HG02798 (cell line): ENCODE data around the gene TPSB2.
"Not testable (repeated sequence)": the region's sequence is repeated elsewhere in the genome, so short reads cannot be mapped to it uniquely, and the experiment has no call there.

Source experiments
- ATAC-seq: cut with Tn5 transposase; IDR thresholded peaks from one replicate; pipeline ENCODE4 v1.9.1; 2021; ENCODE audit warnings: mild to moderate bottlenecking; ENCODE audit not compliant: unreplicated experiment, poor library complexity

TPSB2 gene

GRCh38 chr16:1243907-1244850, 14.2 kb upstream of the TPSB2 start:
- not testable (repeated sequence) for ATAC-seq

GRCh38 chr16:1243363-1243762, 13.4 kb upstream of the TPSB2 start:
- not testable (repeated sequence) for ATAC-seq

- ATAC-seq = not testable (repeated sequence)
Observed at GRCh38 chr16:1241081-1241480, 11.1 kb upstream of the TPSB2 start.

- not testable (repeated sequence) for ATAC-seq
Observed at GRCh38 chr16:1240436-1240835, 10.5 kb upstream of the TPSB2 start, which contains the start of gene TPSAB1. TSS of gene TPSAB1 (plus strand) at chr16:1240705. CDS start at chr16:1240939, 234 bp downstream.

- not testable (repeated sequence) for ATAC-seq
Observed at GRCh38 chr16:1239575-1239974, 9.6 kb upstream of the TPSB2 start.

GRCh38 chr16:1238909-1239308, 8.9 kb upstream of the TPSB2 start:
- not testable (repeated sequence) for ATAC-seq

- ATAC-seq = no peak
Observed at GRCh38 chr16:1237990-1238389, 8.0 kb upstream of the TPSB2 start.

GRCh38 chr16:1236659-1237058, 6.7 kb upstream of the TPSB2 start:
- ATAC-seq = not testable (repeated sequence)

- ATAC-seq = not testable (repeated sequence)
Observed at GRCh38 chr16:1232049-1232748, 2.2 kb upstream of the TPSB2 start.

- not testable (repeated sequence) for ATAC-seq
Observed at GRCh38 chr16:1231301-1231700, 1.3 kb upstream of the TPSB2 start.

GRCh38 chr16:1230471-1231212, 658 bp upstream of the TPSB2 start:
- not testable (repeated sequence) for ATAC-seq

- ATAC-seq = not testable (repeated sequence)
Observed at GRCh38 chr16:1229476-1229875, 508 bp downstream of the TPSB2 start.

- ATAC-seq = not testable (repeated sequence)
Observed at GRCh38 chr16:1228227-1228626, 1.8 kb downstream of the TPSB2 start.

- not testable (repeated sequence) for ATAC-seq
Observed at GRCh38 chr16:1226692-1227091, 3.3 kb downstream of the TPSB2 start.

GRCh38 chr16:1225728-1226311, 4.2 kb downstream of the TPSB2 start:
- ATAC-seq = not testable (repeated sequence)

- no peak for ATAC-seq
Observed at GRCh38 chr16:1225051-1225451, 4.9 kb downstream of the TPSB2 start, which contains the start of gene TPSG1. TSS of gene TPSG1 (minus strand) at chr16:1225268. CDS start at chr16:1225252, 16 bp downstream.

GRCh38 chr16:1224558-1224957, 5.4 kb downstream of the TPSB2 start:
- ATAC-seq = no peak

GRCh38 chr16:1223355-1224214, 6.4 kb downstream of the TPSB2 start:
- no peak for ATAC-seq
